Tongue (tissue), 2 donors: ENCODE results near the gene DENND4C. TPM values are rescaled to one million over a fixed set of nuclear protein-coding genes. Genes with fewer than 3 reads are reported as not detected.
"Not testable (repeated sequence)": the region's sequence is repeated elsewhere in the genome, so short reads cannot be mapped to it uniquely, and the experiment has no call there.

Source experiments
- DNase-seq: peaks from one replicate; pipeline ENCODE4 v3.0.0-alpha.2; 2015
- total RNA-seq: library from RNA; depleted of rRNA; stranded (reverse); fragments of >200 nt; gene quantifications from one replicate; pipeline ENCODE4 v1.2.3, GENCODE V29; 2014

DENND4C gene
- total RNA-seq, 1 donor from 2014 or later, result 107 TPM

DNA sequence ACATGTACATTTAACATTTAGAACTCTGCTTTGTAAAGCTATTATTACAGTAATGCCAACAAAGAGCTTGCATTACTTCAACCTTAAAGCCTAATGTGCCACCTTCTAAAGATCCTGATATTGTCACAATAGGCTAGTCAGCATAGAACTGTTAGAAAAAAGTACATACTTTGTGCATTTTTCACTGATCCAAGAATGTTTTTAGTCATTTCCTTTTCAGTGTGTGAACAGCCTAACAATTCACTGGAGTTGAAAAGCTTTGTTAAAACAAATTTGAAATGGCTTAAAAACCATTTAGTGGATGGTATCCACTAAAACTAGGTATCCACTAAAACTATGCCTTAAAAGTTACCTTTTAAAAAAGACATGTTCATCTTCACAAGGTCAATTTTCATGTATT, 145.0 kb downstream of the DENND4C start:
- no peak for DNase-seq

DNA sequence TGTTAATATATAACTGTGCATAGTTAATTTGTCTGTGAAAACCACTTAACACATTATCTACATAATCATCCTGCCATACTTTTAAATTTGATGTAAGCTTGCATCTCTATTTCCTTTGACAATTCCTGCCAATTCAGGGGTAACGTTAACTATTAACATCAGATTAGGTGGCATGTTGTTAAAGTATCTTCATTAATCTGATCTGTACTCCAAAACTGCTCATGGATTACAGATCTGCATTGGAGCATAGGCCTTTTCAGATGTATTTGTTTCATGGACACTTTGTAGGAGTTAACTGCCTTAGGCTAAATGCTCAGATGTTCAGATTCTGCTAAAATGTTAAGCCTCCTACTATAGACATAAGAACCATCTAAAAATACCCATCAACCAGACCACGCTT, 146.4 kb downstream of the DENND4C start:
- no peak for DNase-seq

DNA sequence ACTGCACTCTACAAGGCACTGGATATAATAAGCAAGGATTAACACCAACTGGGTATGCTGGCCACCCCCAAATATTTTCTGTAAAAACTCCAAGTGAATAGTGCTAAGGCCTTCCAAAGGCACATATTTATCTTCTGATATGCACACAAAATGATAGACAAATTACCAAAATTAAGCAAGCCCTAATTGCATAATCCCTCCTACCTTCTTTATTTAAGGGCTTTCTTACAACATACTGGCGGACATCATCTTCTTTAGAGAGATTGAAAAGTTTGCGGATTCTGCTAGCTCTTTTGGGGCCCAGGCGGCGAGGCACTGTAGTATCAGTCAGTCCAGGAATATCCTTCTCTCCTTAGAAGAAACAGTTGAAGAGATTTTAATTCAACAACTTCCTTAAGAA, 147.7 kb downstream of the DENND4C start:
- no peak for DNase-seq

DNA sequence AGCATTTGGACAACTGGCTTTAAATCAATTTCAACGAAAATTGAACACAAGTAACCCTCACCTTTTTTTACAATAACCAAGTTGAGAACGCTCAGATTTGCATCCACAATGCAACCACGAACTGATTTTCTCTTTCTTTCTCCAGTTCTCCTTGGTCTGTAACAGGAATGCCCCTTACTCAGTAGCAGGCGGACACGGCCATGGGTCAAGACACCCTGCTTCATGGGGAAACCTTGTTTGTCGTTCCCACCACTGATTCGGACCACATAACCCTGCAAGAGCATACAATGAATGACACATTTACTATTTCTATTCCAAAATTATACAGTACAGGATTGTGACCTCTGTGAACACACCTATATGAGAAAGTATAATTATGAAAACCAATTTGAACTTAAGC, 148.2 kb downstream of the DENND4C start:
- DNase-seq, result no peak

DNA sequence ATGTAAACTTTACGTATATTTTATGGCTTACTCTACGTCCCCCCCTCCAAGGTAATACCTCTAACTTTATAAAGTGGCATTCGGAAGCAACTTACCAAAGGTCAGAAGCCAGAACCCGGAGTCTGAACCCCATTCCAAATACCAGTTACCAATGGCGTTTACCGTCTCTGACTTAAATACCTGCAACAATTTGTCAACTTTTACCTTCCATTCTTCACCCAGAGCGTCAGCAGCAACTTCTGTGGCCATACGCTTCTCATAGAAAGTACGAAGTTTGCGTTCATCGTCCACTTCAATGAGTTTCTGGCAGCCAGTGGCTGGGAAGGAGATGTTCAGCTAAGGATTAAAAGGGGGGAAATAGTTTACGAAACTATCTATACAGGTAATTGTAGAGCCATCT, 148.8 kb downstream of the DENND4C start:
- peak; percentile 13 for DNase-seq

DNA sequence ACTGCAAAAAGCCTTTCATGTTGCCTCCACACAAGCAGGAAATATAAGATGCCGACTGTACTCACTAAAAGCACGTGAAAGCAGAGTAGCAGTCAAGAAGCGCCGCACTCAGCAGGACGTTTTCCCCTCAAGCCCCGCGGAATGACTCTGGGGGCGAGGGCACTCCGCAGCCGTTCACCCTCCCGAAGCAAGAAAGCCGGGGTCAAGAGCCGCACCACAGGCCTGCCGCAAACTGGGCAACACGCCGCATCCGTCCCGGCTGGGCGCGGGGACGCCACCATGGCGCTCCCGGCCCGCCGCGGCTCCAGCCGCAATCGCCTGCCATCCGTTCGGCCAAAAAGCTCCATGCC, 149.2 kb downstream of the DENND4C start:
- no peak for DNase-seq

DNA sequence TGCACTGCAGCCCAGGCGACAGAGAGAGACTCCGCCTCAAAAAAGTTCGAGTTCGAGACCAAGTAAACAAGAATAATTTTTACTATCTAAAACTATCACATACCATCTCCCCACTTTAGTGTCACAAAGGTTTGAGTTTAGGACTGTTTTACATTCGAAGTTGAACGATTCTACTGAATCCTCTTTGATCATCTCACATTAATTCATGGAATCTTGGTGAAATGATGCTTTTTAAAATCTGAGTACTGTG, 150.3 kb downstream of the DENND4C start:
- no peak for DNase-seq

DNA sequence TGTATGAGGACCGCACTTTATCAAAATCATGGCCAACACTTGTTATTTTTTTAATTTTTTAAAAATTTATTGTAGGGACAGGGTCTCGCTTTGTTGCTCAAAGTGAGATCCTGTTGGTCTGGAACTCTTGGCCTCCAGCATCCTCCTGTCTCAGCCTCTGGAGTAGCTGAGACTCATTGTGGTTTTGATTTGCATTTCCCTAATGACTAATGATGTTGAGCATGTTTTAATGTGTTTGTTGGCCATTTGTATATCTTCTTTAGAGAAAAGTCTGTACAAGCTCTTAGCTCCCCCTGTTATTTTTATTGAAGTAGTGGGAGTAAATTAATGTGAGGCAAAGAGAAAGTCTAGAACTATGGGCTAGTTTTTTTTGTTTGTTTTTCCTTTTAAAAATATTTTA, 151.2 kb downstream of the DENND4C start:
- no peak for DNase-seq

DNA sequence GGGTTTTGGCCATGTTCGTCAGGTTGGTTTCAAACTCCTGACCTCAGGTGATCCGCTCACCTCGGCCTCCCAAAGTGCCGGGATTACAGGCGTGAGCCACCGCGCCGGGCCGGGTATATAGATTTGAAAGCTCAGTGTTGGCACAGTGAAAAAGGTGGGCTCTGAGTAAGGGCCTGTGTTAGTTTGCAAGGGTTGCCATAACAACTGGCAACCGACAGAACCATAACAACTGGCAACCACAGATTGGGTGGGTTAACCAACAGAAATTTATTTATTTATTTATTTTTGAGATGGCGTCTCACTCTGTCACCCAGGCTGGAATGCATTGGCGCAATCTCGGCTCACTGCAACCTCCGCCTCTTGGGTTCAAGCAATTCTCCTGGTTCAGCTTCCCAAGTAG, 154.7 kb downstream of the DENND4C start:
- DNase-seq, result not testable (repeated sequence)

DNA sequence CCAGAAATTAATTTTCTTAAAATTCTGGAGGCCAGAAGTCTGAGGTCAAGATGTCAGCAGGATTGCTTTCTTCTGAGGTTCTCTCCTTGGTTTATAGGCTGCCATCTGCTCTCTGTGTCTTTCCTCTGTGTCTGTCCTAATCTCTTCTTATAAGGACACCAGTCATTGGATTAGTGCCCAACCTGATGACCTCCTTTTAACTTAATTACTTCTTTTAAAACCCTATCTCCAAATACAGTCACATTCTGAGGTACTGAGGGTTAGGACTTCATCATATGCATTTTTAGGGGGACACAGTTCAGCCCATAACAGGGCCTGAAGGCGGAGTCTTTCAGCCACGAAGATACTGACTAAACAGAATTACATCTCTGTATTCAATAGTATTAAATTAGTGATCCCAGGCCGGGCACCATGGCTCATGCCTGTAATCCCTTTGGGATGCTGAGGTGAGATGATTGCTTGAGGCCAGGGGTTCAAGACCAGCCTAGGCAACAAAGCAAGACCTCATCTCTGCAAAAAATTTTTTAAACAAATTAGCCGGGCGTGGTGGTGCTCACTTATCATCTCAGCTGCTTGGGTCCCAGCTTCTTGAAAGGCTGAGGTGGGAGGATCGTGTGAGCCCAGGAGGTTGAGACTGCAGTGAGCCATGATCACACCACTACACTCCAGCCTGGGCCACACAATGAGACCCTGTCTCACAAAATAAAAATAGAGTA, 155.5 kb downstream of the DENND4C start:
- no peak for DNase-seq

DNA sequence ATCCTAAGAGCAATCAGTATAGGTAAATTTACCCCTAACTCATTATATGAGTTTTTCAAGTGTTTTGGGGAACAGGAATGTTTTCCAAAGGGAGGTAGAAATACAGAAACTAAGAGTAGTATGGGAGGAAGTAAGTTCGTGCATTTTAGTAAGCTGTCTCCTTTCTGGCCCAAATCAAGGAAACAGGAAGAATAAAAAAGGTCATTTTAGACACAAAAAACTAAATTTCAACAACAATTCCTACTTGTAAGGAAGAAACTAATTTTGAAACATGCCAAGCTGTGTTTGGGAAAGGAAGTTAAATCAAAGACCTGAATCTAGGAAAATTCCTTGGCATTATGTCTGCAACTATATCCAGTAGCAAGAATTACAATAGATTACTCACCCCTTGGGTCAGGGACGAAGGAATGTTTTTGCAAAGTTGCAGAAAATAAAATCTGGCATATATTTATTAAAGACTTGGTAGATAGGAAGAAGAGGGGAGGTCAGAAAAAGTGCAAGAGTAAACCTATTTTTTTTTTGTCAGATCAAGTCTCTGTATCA, 156.1 kb downstream of the DENND4C start:
- no peak for DNase-seq

DNA sequence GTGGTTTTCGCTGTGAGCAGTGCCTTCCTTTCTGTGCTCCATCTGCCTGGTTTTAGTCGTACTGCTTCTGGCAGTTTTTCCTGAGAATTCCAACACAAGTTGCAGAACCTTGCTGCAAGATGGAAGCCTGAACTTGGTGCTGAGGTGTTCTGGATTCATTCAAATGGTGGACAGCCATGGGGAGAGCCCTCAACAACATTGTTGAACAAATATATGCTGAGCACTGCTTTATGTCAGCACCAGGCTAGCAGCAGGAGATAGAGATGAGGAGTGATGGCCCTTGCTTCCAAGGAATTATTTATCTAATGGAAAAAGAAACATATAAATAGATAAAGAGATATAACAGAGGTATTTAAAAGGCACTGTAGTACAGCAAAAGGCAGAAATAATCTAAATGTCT, 156.8 kb downstream of the DENND4C start:
- no peak for DNase-seq

DNA sequence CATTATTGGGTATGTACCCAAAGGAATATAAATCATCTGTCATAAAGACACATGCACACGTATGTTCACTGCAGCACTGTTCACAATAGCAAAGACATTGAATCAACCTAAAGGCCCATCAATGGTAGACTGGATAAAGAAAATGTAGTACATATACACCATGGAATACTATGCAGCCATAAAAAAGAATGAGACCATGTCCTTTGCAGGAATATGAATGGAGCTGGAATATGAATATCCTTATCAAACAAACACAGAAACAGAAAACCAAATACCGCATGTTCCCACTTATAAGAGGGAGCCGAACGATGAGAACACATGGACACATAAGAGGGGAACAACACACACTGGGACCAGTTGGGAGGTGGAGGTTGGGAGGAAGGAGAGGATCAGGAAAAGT, 159.0 kb downstream of the DENND4C start:
- not testable (repeated sequence) for DNase-seq

DNA sequence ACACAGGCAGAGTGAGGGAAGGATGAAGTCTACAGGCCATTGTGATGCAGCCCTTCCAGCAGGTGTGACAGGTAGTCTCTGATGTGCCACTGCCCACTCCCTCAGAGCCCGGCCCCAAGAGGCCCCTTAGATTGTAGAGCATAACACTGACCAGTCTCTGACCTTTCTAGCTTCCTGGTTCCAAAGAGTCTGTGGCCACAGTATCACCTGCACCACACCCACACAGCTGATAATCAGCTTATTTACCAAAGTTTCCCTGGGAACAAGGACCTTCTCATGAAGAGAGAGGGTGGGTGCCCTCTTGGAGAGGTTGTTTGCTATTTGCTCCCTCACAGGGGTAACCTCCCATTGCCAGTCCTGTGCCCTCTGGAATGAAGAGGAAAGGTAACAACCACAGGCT, 167.4 kb downstream of the DENND4C start:
- DNase-seq, result no peak

DNA sequence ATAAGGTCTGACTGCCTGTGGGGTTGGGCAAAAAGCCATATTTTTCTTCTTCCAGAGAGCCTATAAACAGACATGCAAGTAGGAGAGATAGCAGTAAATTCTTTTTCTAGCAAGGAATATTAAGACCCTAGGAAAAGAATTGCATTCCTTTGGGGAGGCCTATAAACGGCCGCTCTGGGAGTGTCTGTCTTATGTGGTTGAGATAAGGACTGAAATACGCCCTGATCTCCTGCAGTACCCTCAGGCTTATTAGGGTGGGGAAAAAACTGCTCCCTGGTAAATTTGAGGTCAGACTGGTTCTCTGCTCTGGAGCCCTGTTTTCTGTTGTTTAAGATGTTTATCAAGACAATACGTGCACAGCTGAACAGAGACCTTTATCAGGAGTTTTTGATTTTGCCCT, 172.7 kb downstream of the DENND4C start:
- not testable (repeated sequence) for DNase-seq

DNA sequence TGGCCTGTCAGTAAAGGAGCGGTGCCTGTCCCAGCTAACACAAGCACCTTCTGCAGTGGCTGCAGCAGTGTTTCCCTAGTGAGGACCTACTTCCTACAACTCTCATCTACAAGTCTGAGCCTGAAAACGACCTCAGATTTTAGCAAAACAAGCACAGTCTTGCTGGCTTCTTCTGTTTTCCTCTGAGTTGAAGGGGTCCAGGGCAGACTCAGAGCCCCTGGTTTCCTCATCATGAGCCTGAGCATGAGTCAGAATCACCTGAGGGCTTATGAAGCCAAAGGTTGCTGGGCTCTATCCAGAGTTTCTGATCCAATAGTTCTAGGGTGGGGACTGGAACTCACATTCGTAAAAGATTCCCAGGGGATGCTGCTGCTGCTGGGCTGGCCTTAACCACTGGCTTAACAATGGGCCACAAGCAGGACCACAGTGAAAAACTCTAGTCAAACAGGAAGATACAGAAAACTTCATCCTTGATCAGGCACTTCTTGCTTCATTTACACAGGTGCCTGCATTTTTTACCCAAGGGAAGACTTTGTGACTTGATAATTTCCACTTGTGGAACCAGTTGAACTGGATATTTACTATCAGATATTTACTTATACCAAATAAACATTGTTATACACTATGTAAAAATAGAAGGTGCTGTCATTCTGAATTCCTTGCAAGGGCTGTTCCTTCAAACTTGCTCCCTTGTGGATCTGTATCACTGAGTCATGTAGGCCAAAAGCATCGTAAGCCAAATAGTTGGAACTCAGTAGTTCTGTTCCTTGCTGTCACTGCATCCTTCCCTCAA, 174.0 kb downstream of the DENND4C start:
- peak; percentile 32 for DNase-seq

DNA sequence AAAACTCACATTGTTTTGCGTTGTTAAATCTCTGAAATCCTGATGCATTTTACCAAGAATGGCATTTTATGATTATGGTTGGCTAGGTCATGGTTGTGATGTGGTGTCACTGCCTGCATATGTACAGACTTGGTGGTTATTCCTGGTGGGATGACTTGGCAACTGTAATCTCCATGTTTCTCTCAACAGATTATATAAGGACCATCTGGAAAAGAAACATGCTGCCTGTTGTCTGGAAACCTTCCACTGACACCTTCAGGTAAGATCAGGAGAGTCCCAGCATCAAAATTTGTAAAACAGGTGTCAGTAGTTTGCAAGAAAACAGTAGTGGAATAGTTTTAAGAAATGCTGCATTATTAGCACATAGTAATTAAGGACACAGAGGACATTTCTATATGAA, 175.3 kb downstream of the DENND4C start:
- no peak for DNase-seq

DNA sequence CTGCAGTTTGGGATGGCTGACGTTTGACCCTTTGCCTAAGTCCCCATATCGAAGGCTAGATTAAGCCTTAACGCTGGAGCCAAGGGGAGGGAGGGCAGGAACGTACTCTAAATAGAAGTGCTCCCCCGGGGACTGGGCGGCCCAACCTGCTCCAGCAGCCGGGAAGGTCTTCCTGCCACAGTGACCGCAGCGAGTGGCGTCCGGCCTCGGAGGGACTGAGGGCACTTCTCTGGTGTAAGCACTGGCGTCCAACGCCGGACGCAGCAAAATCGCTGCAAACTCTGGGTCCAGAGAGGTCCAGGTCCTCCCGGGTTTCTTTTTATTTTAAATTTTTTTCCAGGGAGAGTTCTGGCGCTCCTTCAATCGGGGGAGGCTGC, 177.8 kb downstream of the DENND4C start:
- DNase-seq, result no peak

DNA sequence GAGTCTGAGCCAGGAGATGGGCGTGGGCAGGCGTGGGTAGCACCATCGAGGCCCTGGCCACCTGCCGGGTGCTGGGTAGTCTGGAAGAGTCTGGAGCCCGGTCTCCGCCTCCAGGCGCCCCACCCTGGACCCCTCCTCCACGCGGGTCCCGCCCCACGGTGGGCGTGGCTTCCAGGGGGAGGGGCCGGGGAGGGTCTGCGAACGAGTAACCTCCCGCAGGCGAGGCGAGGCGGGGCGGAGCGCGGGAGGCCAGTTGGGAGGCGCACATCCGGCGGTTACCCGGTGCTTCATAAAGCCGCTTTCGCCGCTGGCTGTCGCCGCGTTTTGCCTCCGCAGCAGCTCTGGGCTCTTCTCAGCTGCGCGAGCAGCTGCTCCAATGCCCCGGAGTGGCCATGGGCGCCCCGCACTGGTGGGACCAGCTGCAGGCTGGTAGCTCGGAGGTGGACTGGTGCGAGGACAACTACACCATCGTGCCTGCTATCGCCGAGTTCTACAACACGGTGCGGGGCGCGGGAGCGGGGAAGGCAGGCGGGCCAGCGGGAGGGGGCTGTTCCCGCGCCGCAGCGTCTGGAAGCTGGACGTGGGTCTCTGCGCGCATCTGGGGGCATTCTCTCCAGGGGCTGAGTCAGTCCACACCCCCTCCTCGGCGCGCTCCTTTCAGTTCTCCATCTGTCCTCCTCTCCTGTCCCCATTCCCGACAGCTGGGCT, 178.4 kb downstream of the DENND4C start, which contains the start of gene ACER2:
TSS of gene ACER2 (plus strand) at position 317 of the 708 bp plus-strand sequence. CDS start at position 393, 76 bp downstream.
- peak; percentile 96 for DNase-seq

DNA sequence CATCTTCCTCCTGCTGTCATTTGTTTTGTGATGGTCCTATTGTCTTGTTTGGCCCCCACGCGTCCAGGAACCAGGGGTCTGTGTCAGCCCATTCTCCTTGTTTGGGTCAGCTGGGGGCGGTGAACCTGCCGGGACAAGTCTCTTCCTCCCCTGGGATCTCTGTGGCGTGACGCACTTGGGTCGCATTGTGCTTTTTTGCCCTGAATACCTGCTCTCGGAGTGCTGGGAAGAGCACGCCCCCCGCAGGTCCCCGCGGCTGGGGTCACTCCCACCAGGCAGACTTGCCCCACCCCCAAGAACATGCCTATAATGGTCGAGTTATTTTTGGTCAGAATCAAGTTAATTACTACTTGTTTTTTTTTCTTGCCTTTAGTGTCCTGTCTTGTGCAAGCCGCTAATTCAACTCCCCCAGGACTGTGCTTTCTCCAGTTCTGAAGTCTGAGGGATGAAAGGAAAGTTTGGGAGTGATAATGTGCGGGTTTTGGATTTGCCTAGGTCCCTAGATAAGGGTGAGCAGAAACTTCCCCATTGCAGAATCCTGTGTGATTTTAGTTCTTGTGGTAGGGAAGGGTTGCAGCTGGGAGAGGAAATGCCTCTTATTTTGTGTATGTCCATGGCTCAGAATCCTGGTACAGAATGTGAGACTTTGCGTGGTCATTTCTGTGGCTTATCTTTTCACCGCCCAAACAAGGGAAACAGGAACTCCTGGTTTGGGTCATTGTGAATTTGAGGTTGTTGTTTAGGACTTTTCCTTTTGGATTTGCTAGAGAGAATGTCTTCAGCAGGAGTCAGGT, 179.1 kb downstream of the DENND4C start:
- peak; percentile 40 for DNase-seq

DNA sequence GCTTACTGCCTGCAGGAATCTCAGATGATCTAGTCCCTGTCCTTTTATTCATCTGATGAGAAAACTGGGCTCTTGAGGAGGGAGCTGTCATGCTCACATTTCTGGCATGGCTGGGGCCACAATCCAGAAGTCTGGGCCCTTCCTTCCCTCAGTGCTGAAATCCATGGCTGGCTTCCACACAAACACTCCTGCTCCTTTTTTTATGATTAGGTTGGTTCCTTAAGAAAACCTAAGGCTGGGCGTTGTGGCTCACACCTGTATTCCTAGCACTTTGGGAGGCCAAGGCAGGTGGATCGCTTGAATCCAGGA, 179.7 kb downstream of the DENND4C start:
- DNase-seq, result no peak

DNA sequence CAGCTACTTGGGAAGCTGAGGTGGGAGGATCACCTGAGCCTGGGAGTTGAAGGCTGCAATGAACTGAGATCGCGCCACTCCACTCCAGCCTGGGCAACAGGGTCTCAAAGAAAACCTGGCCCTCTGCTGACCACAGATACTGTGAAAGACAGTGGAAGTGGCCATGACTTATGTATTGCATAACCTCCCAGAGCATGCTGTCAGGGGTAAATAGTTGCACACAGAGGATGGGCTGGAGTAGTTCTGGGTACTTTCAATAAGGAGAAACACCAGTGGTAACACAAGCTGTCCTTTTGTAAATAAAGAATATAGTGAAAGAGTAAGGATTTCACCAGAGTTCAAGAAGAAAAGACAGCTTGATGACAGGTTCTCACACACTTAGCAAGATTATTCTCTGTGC, 180.1 kb downstream of the DENND4C start:
- no peak for DNase-seq

DNA sequence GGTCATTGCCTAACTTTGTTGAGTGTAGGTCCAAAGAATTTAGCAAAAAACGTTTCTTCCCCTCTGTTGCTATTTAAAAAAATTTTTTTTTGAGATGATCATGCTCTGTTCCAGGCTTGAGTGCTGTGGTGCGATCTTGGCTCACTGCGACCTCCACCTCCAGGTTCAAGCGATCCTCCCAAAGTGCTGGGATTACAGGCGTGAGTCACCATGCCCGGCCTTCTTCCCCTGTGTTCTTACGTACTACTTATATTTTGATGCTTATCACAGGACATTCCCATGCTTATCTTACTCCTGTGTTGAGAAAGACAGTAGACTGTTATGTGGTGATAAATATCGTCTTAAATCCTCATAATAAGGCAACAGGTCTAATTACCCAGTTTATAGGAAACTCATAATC, 180.8 kb downstream of the DENND4C start:
- DNase-seq, result no peak
